DOHH2 (cell line): ENCODE measurements around the gene GPR137C.

ENCODE experiments used
- EZH2phosphoT487 ChIP-seq: fragments of 200-600 bp; sonication (generic); IDR thresholded peaks from 2 replicates; pipeline ENCODE4 v1.6.1; 2017; ENCODE audit warnings: borderline replicate concordance, mild to moderate bottlenecking, antibody characterized with exemption, low read length, moderate library complexity, mixed read lengths
- TF ChIP-seq, protein P1 (sequence below): fragments of 200-600 bp; sonication (generic); IDR thresholded peaks from one replicate; pipeline ENCODE4 v1.5.1; 2014; ENCODE audit warnings: antibody characterized with exemption, mild to moderate bottlenecking, low read depth, low read length; ENCODE audit not compliant: poor library complexity, severe bottlenecking

GRCh38 chr14:52598568-52598967 is 45.9 kb downstream of the GPR137C start:
- TF ChIP-seq, protein P1, sequence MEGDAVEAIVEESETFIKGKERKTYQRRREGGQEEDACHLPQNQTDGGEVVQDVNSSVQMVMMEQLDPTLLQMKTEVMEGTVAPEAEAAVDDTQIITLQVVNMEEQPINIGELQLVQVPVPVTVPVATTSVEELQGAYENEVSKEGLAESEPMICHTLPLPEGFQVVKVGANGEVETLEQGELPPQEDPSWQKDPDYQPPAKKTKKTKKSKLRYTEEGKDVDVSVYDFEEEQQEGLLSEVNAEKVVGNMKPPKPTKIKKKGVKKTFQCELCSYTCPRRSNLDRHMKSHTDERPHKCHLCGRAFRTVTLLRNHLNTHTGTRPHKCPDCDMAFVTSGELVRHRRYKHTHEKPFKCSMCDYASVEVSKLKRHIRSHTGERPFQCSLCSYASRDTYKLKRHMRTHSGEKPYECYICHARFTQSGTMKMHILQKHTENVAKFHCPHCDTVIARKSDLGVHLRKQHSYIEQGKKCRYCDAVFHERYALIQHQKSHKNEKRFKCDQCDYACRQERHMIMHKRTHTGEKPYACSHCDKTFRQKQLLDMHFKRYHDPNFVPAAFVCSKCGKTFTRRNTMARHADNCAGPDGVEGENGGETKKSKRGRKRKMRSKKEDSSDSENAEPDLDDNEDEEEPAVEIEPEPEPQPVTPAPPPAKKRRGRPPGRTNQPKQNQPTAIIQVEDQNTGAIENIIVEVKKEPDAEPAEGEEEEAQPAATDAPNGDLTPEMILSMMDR: no peak
- no peak for TF ChIP-seq EZH2phosphoT487
